ENCODE data around the gene LYPD6.
A peak's percentile ranks its signal among the peaks of the same experiment; 100 is the strongest.
"Not testable (repeated sequence)": the region's sequence is repeated elsewhere in the genome, so short reads cannot be mapped to it uniquely, and the experiment has no call there.

LYPD6 gene

GRCh38 chr2:149330127-149331022, at the start of gene LYPD6:
TSS of gene LYPD6 (plus strand) at chr2:149330587. CDS start at chr2:149437709, 107,122 bp downstream.
- peak; percentile 27 for DNase-seq

GRCh38 chr2:149281441-149281840, 48.9 kb upstream of the LYPD6 start:
- DNase-seq = no peak

- no peak for DNase-seq
Observed at GRCh38 chr2:149290662-149291061, 39.7 kb upstream of the LYPD6 start.

- DNase-seq = no peak
Observed at GRCh38 chr2:149291881-149292280, 38.5 kb upstream of the LYPD6 start.

GRCh38 chr2:149296031-149296430, 34.4 kb upstream of the LYPD6 start:
- no peak for DNase-seq

- DNase-seq = no peak
Observed at GRCh38 chr2:149307014-149307413, 23.4 kb upstream of the LYPD6 start.

- DNase-seq = no peak
Observed at GRCh38 chr2:149310349-149310748, 20.0 kb upstream of the LYPD6 start.

- DNase-seq = no peak
Observed at GRCh38 chr2:149312039-149312438, 18.3 kb upstream of the LYPD6 start.

- DNase-seq = peak; percentile 48
Observed at GRCh38 chr2:149313512-149313972, 16.8 kb upstream of the LYPD6 start.

- no peak for DNase-seq
Observed at GRCh38 chr2:149314687-149315086, 15.7 kb upstream of the LYPD6 start.

GRCh38 chr2:149315461-149315860, 14.9 kb upstream of the LYPD6 start:
- DNase-seq = no peak

GRCh38 chr2:149318566-149318965, 11.8 kb upstream of the LYPD6 start:
- not testable (repeated sequence) for DNase-seq

- no peak for DNase-seq
Observed at GRCh38 chr2:149320362-149320761, 10.0 kb upstream of the LYPD6 start.

GRCh38 chr2:149329068-149329467, 1.3 kb upstream of the LYPD6 start:
- DNase-seq = no peak

- no peak for DNase-seq
Observed at GRCh38 chr2:149329489-149330126, 779 bp upstream of the LYPD6 start.

GRCh38 chr2:149331023-149331400, 625 bp downstream of the LYPD6 start:
- DNase-seq = no peak

GRCh38 chr2:149332364-149332763, 2.0 kb downstream of the LYPD6 start:
- no peak for DNase-seq

- no peak for DNase-seq
Observed at GRCh38 chr2:149333636-149334035, 3.2 kb downstream of the LYPD6 start.

- DNase-seq = no peak
Observed at GRCh38 chr2:149334156-149334555, 3.8 kb downstream of the LYPD6 start.

GRCh38 chr2:149339324-149339723, 8.9 kb downstream of the LYPD6 start:
- DNase-seq = no peak

- DNase-seq = no peak
Observed at GRCh38 chr2:149342509-149342908, 12.1 kb downstream of the LYPD6 start.

GRCh38 chr2:149344105-149344504, 13.7 kb downstream of the LYPD6 start:
- no peak for DNase-seq

- no peak for DNase-seq
Observed at GRCh38 chr2:149346272-149346671, 15.9 kb downstream of the LYPD6 start.

- DNase-seq = no peak
Observed at GRCh38 chr2:149348291-149348690, 17.9 kb downstream of the LYPD6 start.
